Measurements from ENCODE around the gene MYADM. TPM values are rescaled to one million over a fixed set of nuclear protein-coding genes. Genes with fewer than 3 reads are reported as not detected.
"Not testable (repeated sequence)": the region's sequence is repeated elsewhere in the genome, so short reads cannot be mapped to it uniquely, and the experiment has no call there.

The MYADM gene
- total RNA-seq, 1 donor, result 17.4 TPM

GRCh38 chr19:53868091-53868891 lies 608 bp downstream of the MYADM start:
- peak overlapping the region; percentile 84 for H3K4me3 ChIP-seq (ENCODE audit: insufficient read depth, low read length)
- H3K4me1 ChIP-seq (ENCODE audit: insufficient read depth, low read length), result peaks cover 15% of the 10 kb centered on the region
- no peaks in the 10 kb centered on the region for H3K9me3 ChIP-seq (ENCODE audit: low read depth, low read length)
- H3K4me2 ChIP-seq (ENCODE audit: insufficient read depth, low read length), result peak overlapping the region; percentile 91
- DNase-seq (ENCODE audit: insufficient read length, low spot score, missing footprints), result peak; percentile 95
- H3K27me3 ChIP-seq (ENCODE audit: insufficient read depth, low read length), result no peaks in the 10 kb centered on the region
- H3K79me2 ChIP-seq (ENCODE audit: insufficient read depth, low read length), result peaks cover 29% of the 10 kb centered on the region
- H3K36me3 ChIP-seq (ENCODE audit: insufficient read depth, low read length), result peaks cover 9% of the 10 kb centered on the region
- peaks cover 15% of the 10 kb centered on the region for H4K20me1 ChIP-seq (ENCODE audit: insufficient read depth, low read length)
- no peak for TF ChIP-seq CTCF (IDR thresholded peaks at IDR 0.05; ENCODE audit: extremely low read depth, low read depth, low read length)
- H2AFZ ChIP-seq (ENCODE audit: low read length), result peak overlapping the region; percentile 41
- H3K27ac ChIP-seq (ENCODE audit: low read depth, low read length), result peak overlapping the region; percentile 88

- Histone ChIP-seq H3K27ac (ENCODE audit: low read depth, low read length) (peak overlapping the region; percentile 88), H3K27me3 (ENCODE audit: insufficient read depth, low read length) (no peaks in the 10 kb centered on the region), H2AFZ (ENCODE audit: low read length) (no peak overlapping the region), H3K79me2 (ENCODE audit: insufficient read depth, low read length) (peaks cover 31% of the 10 kb centered on the region), H3K4me1 (ENCODE audit: insufficient read depth, low read length) (peaks cover 15% of the 10 kb centered on the region), H4K20me1 (ENCODE audit: insufficient read depth, low read length) (peaks cover 24% of the 10 kb centered on the region), H3K4me3 (ENCODE audit: insufficient read depth, low read length) (peak overlapping the region; percentile 84), H3K9me3 (ENCODE audit: low read depth, low read length) (no peaks in the 10 kb centered on the region), H3K36me3 (ENCODE audit: insufficient read depth, low read length) (peaks cover 17% of the 10 kb centered on the region), H3K4me2 (ENCODE audit: insufficient read depth, low read length) (peak overlapping the region; percentile 91)
- peak; percentile 98 for DNase-seq (ENCODE audit: insufficient read length, low spot score, missing footprints)
- TF ChIP-seq CTCF (IDR thresholded peaks at IDR 0.05; ENCODE audit: extremely low read depth, low read depth, low read length), result no peak
Observed at GRCh38 chr19:53868892-53869804, 1.5 kb downstream of the MYADM start.

GRCh38 chr19:53869805-53870484 lies 2.3 kb downstream of the MYADM start:
- Histone ChIP-seq H4K20me1 (ENCODE audit: insufficient read depth, low read length) (peaks cover 27% of the 10 kb centered on the region), H3K36me3 (ENCODE audit: insufficient read depth, low read length) (peaks cover 25% of the 10 kb centered on the region), H3K4me1 (ENCODE audit: insufficient read depth, low read length) (peaks cover 15% of the 10 kb centered on the region), H3K27ac (ENCODE audit: low read depth, low read length) (peak overlapping the region; percentile 88), H3K4me3 (ENCODE audit: insufficient read depth, low read length) (peak overlapping the region; percentile 84), H3K79me2 (ENCODE audit: insufficient read depth, low read length) (peaks cover 32% of the 10 kb centered on the region), H3K4me2 (ENCODE audit: insufficient read depth, low read length) (peak overlapping the region; percentile 91)
- not testable (repeated sequence) for H2AFZ ChIP-seq (ENCODE audit: low read length); H3K9me3 ChIP-seq (ENCODE audit: low read depth, low read length); DNase-seq (ENCODE audit: insufficient read length, low spot score, missing footprints); H3K27me3 ChIP-seq (ENCODE audit: insufficient read depth, low read length)

GRCh38 chr19:53870485-53870844 lies 2.8 kb downstream of the MYADM start:
- DNase-seq (ENCODE audit: insufficient read length, low spot score, missing footprints), result peak; percentile 65
- TF ChIP-seq CTCF (IDR thresholded peaks at IDR 0.05; ENCODE audit: extremely low read depth, low read depth, low read length), result no peak
- peak overlapping the region; percentile 43 for H3K4me2 ChIP-seq (ENCODE audit: insufficient read depth, low read length)
- H3K79me2 ChIP-seq (ENCODE audit: insufficient read depth, low read length), result peaks cover 32% of the 10 kb centered on the region
- peaks cover 29% of the 10 kb centered on the region for H3K36me3 ChIP-seq (ENCODE audit: insufficient read depth, low read length)
- no peak overlapping the region for H2AFZ ChIP-seq (ENCODE audit: low read length)
- no peaks in the 10 kb centered on the region for H3K9me3 ChIP-seq (ENCODE audit: low read depth, low read length)
- H4K20me1 ChIP-seq (ENCODE audit: insufficient read depth, low read length), result peaks cover 27% of the 10 kb centered on the region
- no peaks in the 10 kb centered on the region for H3K27me3 ChIP-seq (ENCODE audit: insufficient read depth, low read length)
- peak overlapping the region; percentile 28 for H3K27ac ChIP-seq (ENCODE audit: low read depth, low read length)
- H3K4me3 ChIP-seq (ENCODE audit: insufficient read depth, low read length), result peak overlapping the region; percentile 39
- peaks cover 15% of the 10 kb centered on the region for H3K4me1 ChIP-seq (ENCODE audit: insufficient read depth, low read length)
